ENCODE data around the gene PPP1R3F. TPM values are rescaled to one million over a fixed set of nuclear protein-coding genes. Genes with fewer than 3 reads are reported as not detected.

The PPP1R3F gene
- total and polyA plus RNA-seq, 4 donors, result 0.78 to 1.7 (median 1.4) TPM

DNA sequence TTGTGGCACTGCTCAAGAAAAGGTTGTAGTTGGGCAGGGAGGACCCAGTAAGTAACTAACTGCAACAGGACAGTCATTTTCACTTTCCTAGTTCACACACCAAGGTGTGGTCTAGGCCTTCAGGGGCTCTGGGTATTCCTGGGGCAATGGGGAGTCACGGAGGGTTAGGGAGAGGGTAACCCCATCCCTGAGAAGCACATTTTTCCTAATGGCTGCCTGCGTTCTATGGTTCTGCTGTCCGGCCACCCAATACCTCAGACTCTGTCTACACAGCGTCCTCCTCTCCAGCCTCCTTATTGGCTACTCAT, 937 bp upstream of the PPP1R3F start:
- Histone ChIP-seq H3K4me1 (ENCODE audit: control insufficient read depth in 4 of 4, insufficient read depth in 4 of 4, low read length in 3 of 4) (peaks cover 9 to 41% (median 28%) of the 10 kb centered on the region in 4 donors), H3K9me3 (ENCODE audit: control insufficient read depth in 4 of 4, low read length in 3 of 4) (no peaks in the 10 kb centered on the region), H3K27ac (ENCODE audit: low read depth in 1 of 2, low read length in 2 of 2) (peak overlapping the region; percentile 92 to 99), H3K9ac (ENCODE audit: low read depth in 1 of 2, low read length in 2 of 2) (peak overlapping the region in 1 of 2 donors; percentile 8), H3K27me3 (ENCODE audit: control insufficient read depth in 4 of 4, insufficient read depth in 4 of 4, low read length in 3 of 4) (no peaks in the 10 kb centered on the region), H3K36me3 (ENCODE audit: control insufficient read depth in 4 of 4, insufficient read depth in 3 of 4, low read depth in 1 of 4, low read length in 3 of 4) (no peaks in the 10 kb centered on the region), H3K4me3 (ENCODE audit: low read depth in 1 of 3, low read length in 3 of 3) (peak overlapping the region; percentile 28 to 58 (median 48))
- DNase-seq (ENCODE audit: low spot score), result no peak
- WGBS, result 1% methylated on average over 4 of the region's 4 CpGs
- TF ChIP-seq RXRA (IDR thresholded peaks at IDR 0.05) (no peak), YY1 (IDR thresholded peaks at IDR 0.05) (no peak), TAF1 (conservative IDR thresholded peaks at IDR 0.05) (no peak), JUND (IDR thresholded peaks at IDR 0.05) (no peak), HNF4G (IDR thresholded peaks at IDR 0.05) (no peak), FOXA2 (IDR thresholded peaks at IDR 0.05) (no peak), NR2F2 (IDR thresholded peaks at IDR 0.05) (no peak), GABPA (IDR thresholded peaks at IDR 0.05 in 1 of 2, conservative IDR thresholded peaks at IDR 0.05 in 1 of 2) (no peak)
- TF ChIP-seq, protein P1, sequence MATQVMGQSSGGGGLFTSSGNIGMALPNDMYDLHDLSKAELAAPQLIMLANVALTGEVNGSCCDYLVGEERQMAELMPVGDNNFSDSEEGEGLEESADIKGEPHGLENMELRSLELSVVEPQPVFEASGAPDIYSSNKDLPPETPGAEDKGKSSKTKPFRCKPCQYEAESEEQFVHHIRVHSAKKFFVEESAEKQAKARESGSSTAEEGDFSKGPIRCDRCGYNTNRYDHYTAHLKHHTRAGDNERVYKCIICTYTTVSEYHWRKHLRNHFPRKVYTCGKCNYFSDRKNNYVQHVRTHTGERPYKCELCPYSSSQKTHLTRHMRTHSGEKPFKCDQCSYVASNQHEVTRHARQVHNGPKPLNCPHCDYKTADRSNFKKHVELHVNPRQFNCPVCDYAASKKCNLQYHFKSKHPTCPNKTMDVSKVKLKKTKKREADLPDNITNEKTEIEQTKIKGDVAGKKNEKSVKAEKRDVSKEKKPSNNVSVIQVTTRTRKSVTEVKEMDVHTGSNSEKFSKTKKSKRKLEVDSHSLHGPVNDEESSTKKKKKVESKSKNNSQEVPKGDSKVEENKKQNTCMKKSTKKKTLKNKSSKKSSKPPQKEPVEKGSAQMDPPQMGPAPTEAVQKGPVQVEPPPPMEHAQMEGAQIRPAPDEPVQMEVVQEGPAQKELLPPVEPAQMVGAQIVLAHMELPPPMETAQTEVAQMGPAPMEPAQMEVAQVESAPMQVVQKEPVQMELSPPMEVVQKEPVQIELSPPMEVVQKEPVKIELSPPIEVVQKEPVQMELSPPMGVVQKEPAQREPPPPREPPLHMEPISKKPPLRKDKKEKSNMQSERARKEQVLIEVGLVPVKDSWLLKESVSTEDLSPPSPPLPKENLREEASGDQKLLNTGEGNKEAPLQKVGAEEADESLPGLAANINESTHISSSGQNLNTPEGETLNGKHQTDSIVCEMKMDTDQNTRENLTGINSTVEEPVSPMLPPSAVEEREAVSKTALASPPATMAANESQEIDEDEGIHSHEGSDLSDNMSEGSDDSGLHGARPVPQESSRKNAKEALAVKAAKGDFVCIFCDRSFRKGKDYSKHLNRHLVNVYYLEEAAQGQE (IDR thresholded peaks at IDR 0.05), result no peak
- TF ChIP-seq, protein P2, sequence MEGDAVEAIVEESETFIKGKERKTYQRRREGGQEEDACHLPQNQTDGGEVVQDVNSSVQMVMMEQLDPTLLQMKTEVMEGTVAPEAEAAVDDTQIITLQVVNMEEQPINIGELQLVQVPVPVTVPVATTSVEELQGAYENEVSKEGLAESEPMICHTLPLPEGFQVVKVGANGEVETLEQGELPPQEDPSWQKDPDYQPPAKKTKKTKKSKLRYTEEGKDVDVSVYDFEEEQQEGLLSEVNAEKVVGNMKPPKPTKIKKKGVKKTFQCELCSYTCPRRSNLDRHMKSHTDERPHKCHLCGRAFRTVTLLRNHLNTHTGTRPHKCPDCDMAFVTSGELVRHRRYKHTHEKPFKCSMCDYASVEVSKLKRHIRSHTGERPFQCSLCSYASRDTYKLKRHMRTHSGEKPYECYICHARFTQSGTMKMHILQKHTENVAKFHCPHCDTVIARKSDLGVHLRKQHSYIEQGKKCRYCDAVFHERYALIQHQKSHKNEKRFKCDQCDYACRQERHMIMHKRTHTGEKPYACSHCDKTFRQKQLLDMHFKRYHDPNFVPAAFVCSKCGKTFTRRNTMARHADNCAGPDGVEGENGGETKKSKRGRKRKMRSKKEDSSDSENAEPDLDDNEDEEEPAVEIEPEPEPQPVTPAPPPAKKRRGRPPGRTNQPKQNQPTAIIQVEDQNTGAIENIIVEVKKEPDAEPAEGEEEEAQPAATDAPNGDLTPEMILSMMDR (IDR thresholded peaks at IDR 0.05; ENCODE audit: low read depth, low read length, missing input control), result no peak

DNA sequence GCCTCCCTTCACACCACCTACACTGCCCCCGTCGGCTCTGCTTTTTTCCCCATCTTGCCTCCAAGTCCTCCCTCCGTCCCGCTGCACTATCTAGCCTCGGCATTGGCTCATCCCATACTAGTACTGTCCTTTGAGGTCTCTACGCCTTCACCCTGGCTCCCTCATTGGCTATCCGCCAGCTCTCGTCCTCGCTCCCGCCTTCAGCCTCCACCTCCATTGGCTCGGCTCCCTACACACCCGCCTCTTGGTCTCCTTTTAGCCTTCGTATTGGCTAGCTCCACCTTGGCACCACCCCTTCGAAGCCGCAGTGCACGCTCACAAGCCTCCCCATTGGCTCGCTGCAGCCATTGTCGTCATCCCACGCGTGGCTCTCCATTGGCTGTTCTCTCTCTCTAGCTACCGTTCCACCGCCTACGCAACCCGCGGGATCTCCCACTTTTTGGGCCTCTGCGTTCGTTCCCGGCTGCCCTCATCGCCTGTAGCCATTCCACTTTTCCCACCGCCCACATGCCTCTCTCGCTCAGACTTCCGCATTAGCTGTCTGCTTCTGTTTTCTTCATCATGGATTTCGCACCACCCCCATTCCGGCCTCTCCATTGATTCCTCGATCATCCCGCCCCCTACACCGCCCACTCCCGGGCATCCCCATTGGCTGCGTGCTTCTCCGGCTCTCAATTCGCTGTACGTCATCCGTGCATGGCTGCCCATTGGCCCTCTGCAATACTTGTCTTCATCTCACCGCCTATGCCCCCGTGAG, 405 bp upstream of the PPP1R3F start:
- TF ChIP-seq GABPA (IDR thresholded peaks at IDR 0.05 in 1 of 2, conservative IDR thresholded peaks at IDR 0.05 in 1 of 2) (no peak), HNF4A (conservative IDR thresholded peaks at IDR 0.05) (peak in 1 of 2 donors; percentile 12), YY1 (IDR thresholded peaks at IDR 0.05) (peak; percentile 85), RAD21 (IDR thresholded peaks at IDR 0.05) (no peak), RXRA (IDR thresholded peaks at IDR 0.05) (peak; percentile 3 to 34), EGR1 (IDR thresholded peaks at IDR 0.05; ENCODE audit: low read depth in 2 of 2) (peak; percentile 94), TAF1 (conservative IDR thresholded peaks at IDR 0.05) (peak; percentile 65), JUND (IDR thresholded peaks at IDR 0.05) (peak; percentile 7 to 36), SP1 (IDR thresholded peaks at IDR 0.05) (peak; percentile 87)
- TF ChIP-seq, protein P2 (IDR thresholded peaks at IDR 0.05; ENCODE audit: low read depth, low read length, missing input control), result no peak
- TF ChIP-seq, protein P3, sequence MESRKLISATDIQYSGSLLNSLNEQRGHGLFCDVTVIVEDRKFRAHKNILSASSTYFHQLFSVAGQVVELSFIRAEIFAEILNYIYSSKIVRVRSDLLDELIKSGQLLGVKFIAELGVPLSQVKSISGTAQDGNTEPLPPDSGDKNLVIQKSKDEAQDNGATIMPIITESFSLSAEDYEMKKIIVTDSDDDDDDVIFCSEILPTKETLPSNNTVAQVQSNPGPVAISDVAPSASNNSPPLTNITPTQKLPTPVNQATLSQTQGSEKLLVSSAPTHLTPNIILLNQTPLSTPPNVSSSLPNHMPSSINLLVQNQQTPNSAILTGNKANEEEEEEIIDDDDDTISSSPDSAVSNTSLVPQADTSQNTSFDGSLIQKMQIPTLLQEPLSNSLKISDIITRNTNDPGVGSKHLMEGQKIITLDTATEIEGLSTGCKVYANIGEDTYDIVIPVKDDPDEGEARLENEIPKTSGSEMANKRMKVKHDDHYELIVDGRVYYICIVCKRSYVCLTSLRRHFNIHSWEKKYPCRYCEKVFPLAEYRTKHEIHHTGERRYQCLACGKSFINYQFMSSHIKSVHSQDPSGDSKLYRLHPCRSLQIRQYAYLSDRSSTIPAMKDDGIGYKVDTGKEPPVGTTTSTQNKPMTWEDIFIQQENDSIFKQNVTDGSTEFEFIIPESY (IDR thresholded peaks at IDR 0.05), result no peak
- TF ChIP-seq, protein P1 (IDR thresholded peaks at IDR 0.05), result peak; percentile 69
- TF ChIP-seq, protein P4, sequence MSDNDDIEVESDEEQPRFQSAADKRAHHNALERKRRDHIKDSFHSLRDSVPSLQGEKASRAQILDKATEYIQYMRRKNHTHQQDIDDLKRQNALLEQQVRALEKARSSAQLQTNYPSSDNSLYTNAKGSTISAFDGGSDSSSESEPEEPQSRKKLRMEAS (IDR thresholded peaks at IDR 0.05), result no peak
- peak; percentile 89 for DNase-seq (ENCODE audit: low spot score)

More for the DNA sequence above, 405 bp upstream of the PPP1R3F start:
- WGBS, result under 1% methylated on average over 45 of the region's 45 CpGs
- Histone ChIP-seq H3K4me1 (ENCODE audit: control insufficient read depth in 4 of 4, insufficient read depth in 4 of 4, low read length in 3 of 4) (peaks cover 9 to 43% (median 29%) of the 10 kb centered on the region in 4 donors), H3K27me3 (ENCODE audit: control insufficient read depth in 4 of 4, insufficient read depth in 4 of 4, low read length in 3 of 4) (no peaks in the 10 kb centered on the region), H3K36me3 (ENCODE audit: control insufficient read depth in 4 of 4, insufficient read depth in 3 of 4, low read depth in 1 of 4, low read length in 3 of 4) (no peaks in the 10 kb centered on the region), H3K4me3 (ENCODE audit: low read depth in 1 of 3, low read length in 3 of 3) (peak overlapping the region; percentile 71 to 81 (median 76)), H3K27ac (ENCODE audit: low read depth in 1 of 2, low read length in 2 of 2) (peak overlapping the region; percentile 92 to 99), H3K9ac (ENCODE audit: low read depth in 1 of 2, low read length in 2 of 2) (peak overlapping the region; percentile 48 to 94), H3K9me3 (ENCODE audit: control insufficient read depth in 4 of 4, low read length in 3 of 4) (no peaks in the 10 kb centered on the region)

Data from liver (tissue), 9 donors.